T47D (cell line): Measurements from ENCODE around the gene SALL2.
"Not testable (repeated sequence)": the region's sequence is repeated elsewhere in the genome, so short reads cannot be mapped to it uniquely, and the experiment has no call there.

ENCODE experiments used
- DNase-seq, 2 experiments: peaks; one replicate each; pipeline versions ENCODE4 v3.0.0 to v3.0.0-alpha.2; 2011 to 2012; ENCODE audit warnings: low read depth in 1 of 2, low spot score in 1 of 2
- JUND ChIP-seq: IDR thresholded peaks from 2 replicates; pipeline ENCODE4 v1.6.1; 2012; ENCODE audit warnings: low read depth
- in situ Hi-C: cut with HindIII; loops from 2 replicates; pipeline ENCODE4 v1.10.0; 2016; ENCODE audit warnings: low sequenced_read_pairs, low pct_unique_long_range_greater_than_20kb

SALL2 gene

DNA sequence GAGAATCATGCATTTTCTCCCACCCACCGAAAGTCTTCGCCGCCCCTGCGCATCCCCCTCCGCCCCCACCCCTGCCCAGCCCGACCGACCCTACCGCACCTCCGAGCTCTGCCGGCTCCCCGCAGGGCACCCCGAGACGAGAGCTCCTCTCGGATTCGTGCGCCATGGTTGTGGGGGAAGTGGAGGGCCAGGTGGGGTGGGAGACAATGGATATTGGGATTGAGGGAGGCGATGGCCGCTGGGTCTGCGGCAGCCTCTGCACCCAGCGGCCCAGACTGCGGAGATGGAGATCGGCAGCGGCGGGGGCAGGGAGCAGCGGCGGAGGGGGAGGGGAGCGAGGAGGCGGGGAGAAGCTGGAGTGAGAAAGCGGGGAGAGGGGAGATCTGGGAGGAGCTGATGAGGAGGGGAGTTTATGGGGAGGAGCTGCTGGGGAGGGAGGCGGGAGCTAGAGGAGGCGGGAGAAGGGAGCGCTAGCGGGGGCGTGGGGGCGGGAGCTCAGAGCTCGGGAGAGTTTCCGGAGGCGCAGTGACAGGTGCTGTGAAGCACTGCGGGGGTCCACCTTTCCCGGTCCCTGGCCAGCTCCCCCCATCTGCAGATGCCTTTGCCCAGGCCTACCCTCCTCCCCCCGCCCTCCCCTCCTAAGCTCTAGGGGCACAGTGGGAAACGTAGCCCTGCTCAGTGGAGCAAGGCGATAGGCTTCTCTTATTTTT is at the start of gene SALL2:
Gene SALL2 (minus strand): TSS at position 385 of the 710 bp plus-strand sequence. CDS start 219 bp downstream, at position 166.
- in situ Hi-C loops, result no loop called here
- TF ChIP-seq JUND, result no peak
- DNase-seq, result peak in 1 of 2 experiments; percentile 80

DNA sequence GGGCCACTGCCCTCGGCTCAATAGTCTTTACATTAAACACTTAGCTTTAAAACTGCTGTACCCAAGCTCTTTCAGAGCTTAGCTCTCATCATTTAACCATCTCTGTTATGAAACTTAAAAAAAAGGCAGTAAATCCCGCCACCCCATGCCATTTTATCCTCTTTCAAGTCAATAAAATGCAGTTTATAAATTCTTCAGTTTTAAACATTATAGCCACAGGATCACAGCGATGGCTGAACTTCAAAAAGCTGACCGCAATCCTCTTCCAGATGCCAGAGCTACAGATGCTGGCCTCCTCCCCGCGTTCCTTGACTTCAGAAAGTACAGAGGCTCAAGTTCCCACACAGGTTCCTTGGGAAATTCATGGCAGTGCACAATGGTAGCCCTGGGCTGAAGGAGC is 49.5 kb upstream of the SALL2 start:
- in situ Hi-C loops, result no loop called here
- DNase-seq, result no peak
- no peak for TF ChIP-seq JUND

DNA sequence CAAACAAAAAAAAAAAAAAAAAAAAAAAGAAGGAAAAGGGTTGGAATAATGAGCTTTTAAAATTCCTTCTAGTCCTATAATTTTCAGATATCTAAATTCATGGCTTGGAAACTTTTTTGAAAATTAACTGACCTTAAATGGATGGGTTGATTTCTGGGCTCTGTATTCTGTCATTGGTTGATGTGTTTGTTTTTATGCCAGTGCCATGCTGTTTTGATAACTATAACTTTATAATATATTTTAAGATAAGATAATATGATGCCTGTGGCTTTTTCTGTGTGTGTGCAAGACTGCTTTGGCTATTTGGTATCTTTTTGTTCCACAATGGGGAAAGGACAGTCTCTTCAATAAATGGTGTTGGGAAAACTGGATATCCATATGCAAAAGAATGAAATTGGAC is 46.5 kb upstream of the SALL2 start:
- in situ Hi-C loops, result no loop called here
- no peak for DNase-seq
- TF ChIP-seq JUND, result no peak

DNA sequence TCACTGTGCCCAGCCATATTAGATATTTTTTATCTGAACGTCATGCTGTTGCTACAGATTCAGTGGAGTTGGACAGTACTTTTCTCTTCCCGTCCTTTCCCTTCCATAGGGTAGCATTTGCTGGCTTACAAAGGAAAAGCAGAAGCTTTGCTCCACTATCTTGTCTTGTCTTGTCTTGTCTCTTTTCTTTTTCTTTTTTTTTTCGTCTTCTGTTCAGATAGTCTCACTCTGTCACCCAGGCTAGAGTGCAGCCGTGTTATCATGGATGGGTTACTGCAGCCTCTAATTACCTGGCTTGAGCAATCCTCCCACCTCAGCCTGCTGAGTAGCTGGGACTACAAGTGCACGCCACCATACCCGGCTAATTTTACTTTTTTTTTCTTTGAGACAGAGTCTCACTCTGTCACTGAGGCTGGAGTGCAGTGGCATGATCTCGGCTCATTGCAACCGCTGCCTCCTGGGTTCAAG is 32.6 kb upstream of the SALL2 start:
- in situ Hi-C loops, result no loop called here
- no peak for TF ChIP-seq JUND
- no peak for DNase-seq

DNA sequence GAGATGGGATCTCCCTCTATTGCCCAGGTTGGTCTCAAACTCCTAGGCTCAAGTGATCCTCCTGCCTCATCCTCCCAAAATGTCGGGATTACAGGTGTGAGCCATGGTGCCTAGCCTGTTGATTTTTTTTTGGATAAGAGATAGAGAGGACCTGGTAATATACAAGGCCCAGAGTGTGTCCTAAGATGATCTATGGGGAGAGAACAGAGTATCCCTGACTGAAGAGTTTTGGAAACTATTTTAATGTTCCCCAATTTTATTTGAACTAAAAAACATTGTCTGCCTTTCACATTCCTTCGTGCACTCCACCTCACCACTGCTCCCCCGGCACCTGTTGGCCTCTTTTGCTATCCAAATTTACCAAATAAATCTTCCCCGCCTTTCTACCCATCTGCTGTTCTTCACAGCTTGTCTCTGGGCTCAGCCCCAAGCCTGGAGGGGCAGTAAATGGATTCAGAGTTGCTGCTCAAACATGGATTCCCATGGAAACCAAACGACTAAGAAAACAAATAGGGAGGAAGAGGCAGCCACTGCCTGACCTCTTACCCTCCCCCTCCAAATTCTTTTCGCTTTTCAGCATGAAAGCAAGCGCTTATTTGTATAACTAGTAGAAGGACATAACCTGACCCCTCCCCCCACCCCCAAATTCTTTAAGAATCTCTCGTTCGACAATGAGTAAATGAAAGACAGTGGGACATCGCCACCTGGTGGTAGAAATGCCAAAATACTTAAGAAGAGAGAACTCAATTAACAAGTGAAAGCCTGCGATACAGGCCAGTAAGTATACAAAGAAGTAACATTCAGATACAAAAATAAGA is 31.1 kb upstream of the SALL2 start:
- TF ChIP-seq JUND, result no peak
- in situ Hi-C loops, result no loop called here
- DNase-seq, result peak; percentile 30 to 97

DNA sequence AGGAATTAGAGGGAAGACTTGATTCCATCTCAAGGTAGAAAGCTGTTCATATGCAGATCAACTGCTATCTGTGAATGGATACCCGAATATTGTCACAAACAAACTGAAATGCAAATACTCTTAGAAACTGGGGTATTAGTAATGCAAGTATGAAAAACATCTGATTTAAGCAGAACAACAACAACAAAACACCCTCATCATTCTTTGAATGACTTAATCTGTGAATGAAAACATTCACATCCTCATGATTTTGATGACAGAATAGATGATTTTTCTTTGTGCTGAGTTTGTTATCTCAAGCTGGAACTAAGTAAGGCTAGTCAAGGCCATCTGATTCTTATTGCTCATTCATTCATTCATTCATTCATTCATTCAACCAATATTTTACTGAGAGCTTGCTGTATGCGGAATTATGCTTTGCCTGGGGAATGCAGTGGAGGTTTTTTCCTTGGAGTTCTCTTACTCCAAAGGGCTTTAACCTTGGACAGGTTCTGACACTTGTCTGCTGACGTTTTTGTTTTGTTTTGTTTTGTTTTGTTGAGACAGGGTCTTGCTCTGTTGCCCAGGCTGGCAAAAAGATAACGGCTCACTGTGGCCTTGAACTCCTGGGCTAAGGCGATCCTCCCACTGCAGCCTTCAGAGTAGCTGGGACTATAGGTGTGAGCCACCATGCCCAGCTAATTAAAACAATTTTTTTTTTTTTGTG is 30.4 kb upstream of the SALL2 start:
- TF ChIP-seq JUND, result no peak
- DNase-seq, result no peak
- in situ Hi-C loops, result no loop called here

DNA sequence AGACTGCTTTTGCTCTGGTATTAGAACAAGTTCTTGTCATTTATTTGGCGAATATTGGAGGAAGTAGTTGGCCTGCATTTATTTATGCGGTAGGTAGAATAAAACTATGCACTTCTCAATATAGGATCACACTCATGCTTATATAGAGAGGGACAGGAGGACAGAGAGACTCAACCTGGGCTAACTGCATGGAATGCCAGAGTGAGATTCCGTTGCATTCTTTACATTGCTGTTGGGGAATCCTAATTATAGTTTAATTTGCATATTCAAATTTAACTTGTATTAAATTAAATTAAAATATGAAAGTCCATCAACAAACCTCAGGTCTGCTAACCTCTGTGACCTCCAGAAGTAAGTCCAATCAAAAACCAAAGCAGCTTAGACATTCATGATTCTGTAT is 27.1 kb upstream of the SALL2 start:
- TF ChIP-seq JUND, result no peak
- no peak for DNase-seq
- in situ Hi-C loops, result no loop called here

DNA sequence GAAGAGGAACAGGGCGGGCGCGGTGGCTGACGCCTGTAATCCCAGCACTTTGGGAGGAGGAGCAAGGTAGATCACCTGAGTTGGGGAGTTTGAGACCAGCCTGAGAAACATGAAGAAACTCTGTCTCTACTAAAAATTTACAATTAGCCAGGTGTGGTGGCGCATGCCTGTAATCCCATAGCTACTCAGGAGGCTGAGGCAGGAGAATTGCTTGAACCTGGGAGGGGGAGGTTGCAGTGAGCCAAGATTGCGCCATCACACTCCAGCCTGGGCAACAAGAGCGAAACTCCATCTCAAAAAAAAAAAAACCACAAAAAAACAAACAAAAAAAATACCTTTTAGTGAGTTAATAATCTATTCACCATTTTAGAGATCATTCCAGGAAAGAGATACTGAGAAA is 18.4 kb upstream of the SALL2 start:
- in situ Hi-C loops, result not testable (repeated sequence)

DNA sequence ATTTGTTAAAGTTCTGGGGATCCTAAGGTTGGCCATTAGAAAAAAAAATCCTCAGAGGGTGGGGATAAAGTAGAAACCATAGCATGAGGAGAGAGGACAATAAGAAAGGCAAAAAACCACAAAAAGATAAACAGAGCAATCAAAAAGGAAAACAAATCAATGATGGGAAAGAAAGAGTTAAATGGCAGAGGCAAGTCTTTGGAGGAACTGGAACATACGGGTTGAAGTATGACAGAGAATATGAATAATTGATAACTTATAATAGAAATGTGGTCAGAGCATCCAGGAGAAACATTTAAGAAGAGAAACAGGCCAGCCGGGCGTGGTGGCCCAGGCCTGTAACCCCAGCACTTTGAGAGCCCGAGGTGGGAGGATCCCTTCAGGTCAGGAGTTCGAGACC is 17.8 kb upstream of the SALL2 start:
- in situ Hi-C loops, result no loop called here
- no peak for TF ChIP-seq JUND
- DNase-seq, result no peak

More for the DNA sequence above, 18.4 kb upstream of the SALL2 start:
- not testable (repeated sequence) for DNase-seq

DNA sequence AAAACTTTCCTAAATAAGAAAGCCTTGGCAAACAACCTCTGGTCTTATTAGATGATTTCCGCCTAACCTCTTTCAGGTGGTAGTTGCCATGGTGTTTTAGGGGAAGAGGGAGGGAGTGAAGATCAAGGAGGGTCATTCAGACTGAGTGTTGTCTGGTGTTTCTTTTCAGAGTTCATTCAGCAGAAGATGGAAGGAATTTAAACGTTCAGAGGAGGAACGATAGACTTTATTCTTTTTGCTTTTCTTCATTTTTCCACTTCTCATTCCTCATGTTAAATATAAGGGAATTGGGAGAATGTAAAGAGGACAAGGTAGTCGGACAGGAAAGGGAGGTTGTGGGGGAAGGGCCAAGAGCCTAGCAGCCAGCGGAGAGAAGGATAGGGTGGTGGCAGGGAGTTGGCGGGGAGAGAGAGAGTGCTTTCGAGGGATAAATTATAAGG is 17.4 kb upstream of the SALL2 start:
- DNase-seq, result peak in 1 of 2 experiments; percentile 60
- in situ Hi-C loops, result no loop called here
- no peak for TF ChIP-seq JUND

DNA sequence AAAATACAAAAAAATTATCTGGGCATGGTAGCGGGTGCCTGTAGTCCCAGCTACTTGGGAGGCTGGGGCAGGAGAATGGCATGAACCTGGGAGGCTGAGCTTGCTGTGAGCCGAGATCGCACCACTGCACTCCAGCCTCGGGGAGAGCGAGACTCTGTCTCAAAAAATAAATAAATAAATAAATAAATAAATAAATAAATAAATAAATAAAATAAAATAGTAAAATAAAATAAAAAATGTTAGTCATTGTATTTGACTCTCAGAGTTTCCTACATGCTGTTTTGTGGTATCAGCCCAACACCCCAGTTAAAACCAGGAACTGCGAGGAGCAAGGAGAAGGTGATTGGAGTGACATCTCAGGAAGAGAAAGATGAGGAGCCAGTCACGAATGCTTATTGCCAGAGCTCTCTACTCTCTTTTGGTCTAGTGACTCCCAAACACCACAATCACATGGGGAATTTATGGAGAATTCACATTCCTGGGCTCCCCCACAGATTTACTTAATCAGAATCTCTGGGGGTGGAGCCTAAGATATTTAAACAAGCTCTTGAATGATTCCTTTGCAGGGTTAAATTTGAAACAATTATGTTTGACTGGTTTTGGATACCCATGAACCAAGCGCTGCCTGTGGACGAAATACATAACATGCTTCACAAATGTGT is 15.4 kb upstream of the SALL2 start:
- in situ Hi-C loops, result no loop called here
- DNase-seq, result no peak
- TF ChIP-seq JUND, result no peak

DNA sequence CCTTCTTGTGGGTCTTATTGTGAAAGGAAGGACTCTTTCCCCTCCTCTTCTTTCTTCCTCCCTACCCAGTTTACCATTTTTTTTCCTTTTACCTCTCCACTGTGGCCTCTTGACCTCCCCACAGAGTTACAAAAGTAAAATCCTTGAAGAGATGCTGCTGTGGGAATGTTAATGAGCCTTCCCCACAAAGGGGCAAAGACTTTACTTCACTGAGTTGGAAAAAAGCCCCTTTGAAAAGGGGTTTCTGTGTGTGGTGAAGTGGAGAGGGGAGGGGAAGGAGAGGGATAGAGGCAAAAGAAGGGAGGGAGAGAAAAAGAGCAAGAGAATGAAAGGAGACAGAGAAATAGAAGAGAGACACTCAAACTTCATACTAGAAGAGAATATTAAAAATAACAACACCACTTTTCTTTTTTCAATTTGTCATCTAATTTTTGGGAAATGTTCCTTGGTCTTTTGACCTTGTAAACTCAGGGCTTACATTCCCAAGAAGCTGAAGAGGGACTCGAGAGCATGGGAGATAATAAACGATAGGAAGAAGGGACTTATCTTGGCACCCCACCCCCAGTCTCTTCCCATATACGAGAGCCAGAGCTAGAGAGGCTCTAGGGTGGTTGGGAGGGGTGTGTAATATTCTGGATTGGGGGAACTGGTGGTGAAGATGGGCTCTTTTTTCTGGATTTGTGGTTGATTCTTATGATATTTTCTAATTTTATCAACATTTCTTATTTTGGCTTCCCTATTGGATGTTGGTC is 13.2 kb upstream of the SALL2 start:
- no peak for TF ChIP-seq JUND
- DNase-seq, result no peak
- in situ Hi-C loops, result no loop called here
